ENCODE measurements around the gene COA7. TPM values are rescaled to one million over a fixed set of nuclear protein-coding genes. Genes with fewer than 3 reads are reported as not detected.

COA7 gene
- total and polyA plus RNA-seq, 2 of the 8 experiments (the other 6 are each of a cell fraction or from before 2014, with no cell fraction given), result 23.2 to 61.8 TPM

- no peak overlapping the region for H2BK5ac ChIP-seq (ENCODE audit: low read depth, low read length)
- no peak overlapping the region for H4K5ac ChIP-seq (ENCODE audit: insufficient read length, low read depth, low read length)
- no peak overlapping the region for H3K14ac ChIP-seq (ENCODE audit: insufficient read length)
- no peak overlapping the region for H3K27ac ChIP-seq (ENCODE audit: low read depth, low read length)
- no peak overlapping the region for H3K56ac ChIP-seq (replicated peaks; ENCODE audit: insufficient read length, low read depth, low read length)
- DNase-seq (ENCODE audit: low read depth in 1 of 2, low spot score in 2 of 2), result no peak
- no peak overlapping the region for H3K18ac ChIP-seq (ENCODE audit: extremely low read depth, low read length)
- H3K79me1 ChIP-seq (ENCODE audit: low read depth, low read length), result no peaks in the 10 kb centered on the region
- peak overlapping the region; percentile 51; the same call in 1 of the 2 replicates for H2BK12ac ChIP-seq (ENCODE audit: low read depth, low read length)
- no peak overlapping the region for H2AK5ac ChIP-seq (ENCODE audit: low read depth, low read length)
- no peaks in the 10 kb centered on the region for H3K23me2 ChIP-seq (ENCODE audit: low read depth, low read length)
- H2BK20ac ChIP-seq (ENCODE audit: low read length), result 0 out of 2 replicates have a peak overlapping the region, but pooled peaks have one; percentile 48
- ChIA-PET CTCF (ENCODE audit: partially characterized antibody) (interaction anchor here (0.6 to 2.2 kb wide), 8 partner anchors 9 to 831 kb away, joined by 3 to 6 read pairs (median 3); no protein-coding TSS in a partner anchor), POLR2A (ENCODE audit: partially characterized antibody) (interaction anchor here (1.8 kb wide), 1 partner anchor 10 kb away, joined by 9 read pairs; no protein-coding TSS in a partner anchor)
- H3K9me3 ChIP-seq (ENCODE audit: insufficient read depth in 2 of 2, low read depth in 1 of 2, low read length in 1 of 2), result no peaks in the 10 kb centered on the region
- no peak overlapping the region for H3K4me2 ChIP-seq (ENCODE audit: insufficient read depth in 1 of 2, low read depth in 2 of 2, low read length in 2 of 2)
- H2BK15ac ChIP-seq (ENCODE audit: low read length), result peak overlapping the region; percentile 61; the same call in 1 of the 2 replicates
- TF ChIP-seq RBBP5 (IDR thresholded peaks at IDR 0.05; ENCODE audit: borderline replicate concordance, low read depth, low read length) (no peak), POU5F1 (IDR thresholded peaks at IDR 0.05; ENCODE audit: low read depth, low read length) (no peak), HDAC6 (IDR thresholded peaks at IDR 0.05; ENCODE audit: low read depth, low read length) (no peak), YY1 (IDR thresholded peaks at IDR 0.05; ENCODE audit: low read depth, low read length) (no peak), MAFK (IDR thresholded peaks at IDR 0.05; ENCODE audit: low read depth, low read length) (no peak), TBP (IDR thresholded peaks at IDR 0.05; ENCODE audit: low read depth, low read length) (no peak), BCL11A (IDR thresholded peaks at IDR 0.05; ENCODE audit: low read depth in 2 of 2, low read length in 2 of 2) (no peak), POLR2A (IDR thresholded peaks at IDR 0.05; ENCODE audit: control extremely low read depth in 1 of 2, low read depth in 2 of 2, low read length in 2 of 2) (no peak), CBX8 (IDR thresholded peaks at IDR 0.05; ENCODE audit: borderline replicate concordance, low read depth, low read length) (no peak), CREB1 (IDR thresholded peaks at IDR 0.05) (no peak), HDAC2 (IDR thresholded peaks at IDR 0.05; ENCODE audit: borderline replicate concordance in 1 of 2, low read depth in 2 of 2, low read length in 2 of 2) (no peak), KDM5A (IDR thresholded peaks at IDR 0.05; ENCODE audit: low read length) (no peak), GTF2F1 (IDR thresholded peaks at IDR 0.05; ENCODE audit: borderline replicate concordance, low read depth, low read length) (no peak), RXRA (IDR thresholded peaks at IDR 0.05; ENCODE audit: insufficient read depth, low read depth, low read length) (no peak), FOSL1 (IDR thresholded peaks at IDR 0.05; ENCODE audit: insufficient read depth, low read depth, low read length) (no peak)
- no peaks in the 10 kb centered on the region for H3K79me2 ChIP-seq (ENCODE audit: control insufficient read depth in 1 of 2, insufficient read depth in 2 of 2, low read length in 2 of 2)
- H4K91ac ChIP-seq (replicated peaks; ENCODE audit: insufficient read length, low read length), result no peak overlapping the region
- H2AFZ ChIP-seq (ENCODE audit: low read length), result no peak overlapping the region
- no peak overlapping the region for H2BK120ac ChIP-seq (replicated peaks; ENCODE audit: low read depth, low read length)
- H3K9ac ChIP-seq (replicated peaks in 1 of 4; ENCODE audit: extremely low read depth in 1 of 4, low read depth in 3 of 4, low read length in 3 of 4), result no peak overlapping the region
- WGBS, 2 experiments (ENCODE audit: extremely low coverage in 1 of 2, insufficient coverage in 1 of 2, insufficient read length in 1 of 2, insufficient replicate concordance in 2 of 2, low coverage in 1 of 2, low lambda C conversion rate in 2 of 2, missing lambda C conversion rate in 1 of 2), result 89% methylated on average over 1 of the region's 1 CpG; no CpG with 5 or more reads in 1 of the 2 experiments
- no peaks in the 10 kb centered on the region for H3K27me3 ChIP-seq (replicated peaks in 1 of 4; ENCODE audit: control insufficient read depth in 3 of 4, extremely low read depth in 1 of 4, insufficient read depth in 3 of 4, low read length in 3 of 4)
- FAIRE-seq, result no peak
- peak overlapping the region; percentile 58; the same call in 1 of the 2 replicates for H4K8ac ChIP-seq (ENCODE audit: extremely low read depth, insufficient read depth, low read length)
- H3K23ac ChIP-seq (ENCODE audit: insufficient read length), result no peak overlapping the region
- H3K4me3 ChIP-seq (ENCODE audit: extremely low read depth in 1 of 4, insufficient read depth in 2 of 4, low read depth in 3 of 4, low read length in 4 of 4), result no peak overlapping the region
- H3K4ac ChIP-seq (replicated peaks; ENCODE audit: insufficient read length, low read depth, low read length), result no peak overlapping the region
- no peaks in the 10 kb centered on the region for H3K36me3 ChIP-seq (ENCODE audit: control insufficient read depth in 2 of 4, insufficient read depth in 4 of 4, low read length in 3 of 4)
- H3K4me1 ChIP-seq (replicated peaks in 1 of 4; ENCODE audit: control insufficient read depth in 3 of 4, insufficient read depth in 4 of 4, low read length in 3 of 4), result peaks cover 7 to 22% (median 17%) of the 10 kb centered on the region in 4 experiments
- no peaks in the 10 kb centered on the region for H4K20me1 ChIP-seq (replicated peaks in 1 of 2; ENCODE audit: control insufficient read depth in 1 of 2, insufficient read depth in 2 of 2, low read length in 2 of 2)
Observed at GRCh38 chr1:52658795-52659194, 39.4 kb downstream of the COA7 start.
